Activated CD4-positive, alpha-beta T cell treated with anti-CD3 and anti-CD28 coated beads, Interleukin-2, amount 50 U/mL, for 16 hours (primary cell): ENCODE data around the gene OR5K4.

ENCODE experiments used
- DNase-seq: peaks from one replicate; pipeline ENCODE4 v3.0.0-alpha.2; 2020

The OR5K4 gene

GRCh38 chr3:98353554-98353953 lies at the start of gene OR5K4:
Gene OR5K4 (plus strand): TSS chr3:98353854. CDS start chr3:98353854, 0 bp downstream.
- no peak for DNase-seq

- DNase-seq, result no peak
These were observed 31.6 kb upstream of the OR5K4 start for GRCh38 chr3:98322101-98322500.

GRCh38 chr3:98322686-98323085 lies 31.0 kb upstream of the OR5K4 start:
- DNase-seq, result no peak

- no peak for DNase-seq
These were observed 30.2 kb upstream of the OR5K4 start for GRCh38 chr3:98323425-98323824.

GRCh38 chr3:98325055-98325454 lies 28.6 kb upstream of the OR5K4 start:
- DNase-seq, result no peak

- DNase-seq, result no peak
These were observed 27.4 kb upstream of the OR5K4 start for GRCh38 chr3:98326105-98326893.

GRCh38 chr3:98326945-98327344 lies 26.7 kb upstream of the OR5K4 start:
- peak; percentile 80 for DNase-seq

GRCh38 chr3:98328933-98329332 lies 24.7 kb upstream of the OR5K4 start:
- DNase-seq, result no peak

GRCh38 chr3:98329392-98330124 lies 24.1 kb upstream of the OR5K4 start:
- DNase-seq, result peak; percentile 70

GRCh38 chr3:98331329-98331728 lies 22.3 kb upstream of the OR5K4 start:
- DNase-seq, result peak; percentile 42

GRCh38 chr3:98333989-98334606 lies 19.6 kb upstream of the OR5K4 start:
- DNase-seq, result no peak

GRCh38 chr3:98339031-98339430 lies 14.6 kb upstream of the OR5K4 start:
- no peak for DNase-seq

- DNase-seq, result no peak
These were observed 11.9 kb upstream of the OR5K4 start for GRCh38 chr3:98341758-98342157.

- peak; percentile 65 for DNase-seq
These were observed 9.8 kb upstream of the OR5K4 start for GRCh38 chr3:98343647-98344507.

- no peak for DNase-seq
These were observed 3.6 kb upstream of the OR5K4 start for GRCh38 chr3:98350082-98350481.

GRCh38 chr3:98359250-98359649 lies 5.6 kb downstream of the OR5K4 start:
- DNase-seq, result no peak

- DNase-seq, result peak; percentile 60
These were observed 6.5 kb downstream of the OR5K4 start for GRCh38 chr3:98359993-98360675.

- DNase-seq, result no peak
These were observed 7.0 kb downstream of the OR5K4 start for GRCh38 chr3:98360681-98361080.

- no peak for DNase-seq
These were observed 7.6 kb downstream of the OR5K4 start for GRCh38 chr3:98361289-98361688.

- DNase-seq, result no peak
These were observed 14.0 kb downstream of the OR5K4 start for GRCh38 chr3:98367464-98368246.

GRCh38 chr3:98371186-98371585 lies 17.5 kb downstream of the OR5K4 start:
- no peak for DNase-seq
